RPMI7951 (cell line): ENCODE data around the gene MIDN. TPM values are rescaled to one million over a fixed set of nuclear protein-coding genes. Genes with fewer than 3 reads are reported as not detected.

Source experiments
- DNase-seq: peaks from one replicate; pipeline ENCODE4 v3.0.0-alpha.2; 2012; ENCODE audit warnings: low read depth
- total RNA-seq: library from RNA; depleted of rRNA; stranded (reverse); fragments of >200 nt; shearing (Covaris generic); gene quantifications from 2 replicates; pipeline ENCODE4 v1.2.3, GENCODE V29; 2014

The MIDN gene
- total RNA-seq, 1 experiment from 2014 or later: 3.2 TPM

- DNase-seq: no peak
Measured at GRCh38 chr19:1282588-1283206, 34.3 kb downstream of the MIDN start.

GRCh38 chr19:1283207-1283916, 35.0 kb downstream of the MIDN start:
- no peak for DNase-seq

GRCh38 chr19:1283917-1284292, 35.5 kb downstream of the MIDN start:
- no peak for DNase-seq

GRCh38 chr19:1284293-1284978, 36.1 kb downstream of the MIDN start:
- no peak for DNase-seq

GRCh38 chr19:1284979-1285736, 36.8 kb downstream of the MIDN start:
- DNase-seq: no peak

- DNase-seq: no peak
Measured at GRCh38 chr19:1285737-1286360, 37.5 kb downstream of the MIDN start, which contains the start of gene EFNA2. TSS of gene EFNA2 (plus strand) at chr19:1285873. CDS start at chr19:1286169, 296 bp downstream.

GRCh38 chr19:1286487-1287353, 38.3 kb downstream of the MIDN start:
- DNase-seq: no peak

GRCh38 chr19:1287354-1288225, 39.2 kb downstream of the MIDN start:
- DNase-seq: no peak

GRCh38 chr19:1288226-1288612, 39.8 kb downstream of the MIDN start:
- DNase-seq: no peak

- DNase-seq: no peak
Measured at GRCh38 chr19:1288833-1289685, 40.7 kb downstream of the MIDN start.

GRCh38 chr19:1289686-1290025, 41.3 kb downstream of the MIDN start:
- no peak for DNase-seq

GRCh38 chr19:1290196-1290702, 41.9 kb downstream of the MIDN start:
- DNase-seq: no peak

- no peak for DNase-seq
Measured at GRCh38 chr19:1290703-1291651, 42.6 kb downstream of the MIDN start.

GRCh38 chr19:1291761-1292418, 43.5 kb downstream of the MIDN start:
- DNase-seq: no peak

- DNase-seq: no peak
Measured at GRCh38 chr19:1292419-1293151, 44.2 kb downstream of the MIDN start.
